ENCODE results near the gene ITPKC.

DNA sequence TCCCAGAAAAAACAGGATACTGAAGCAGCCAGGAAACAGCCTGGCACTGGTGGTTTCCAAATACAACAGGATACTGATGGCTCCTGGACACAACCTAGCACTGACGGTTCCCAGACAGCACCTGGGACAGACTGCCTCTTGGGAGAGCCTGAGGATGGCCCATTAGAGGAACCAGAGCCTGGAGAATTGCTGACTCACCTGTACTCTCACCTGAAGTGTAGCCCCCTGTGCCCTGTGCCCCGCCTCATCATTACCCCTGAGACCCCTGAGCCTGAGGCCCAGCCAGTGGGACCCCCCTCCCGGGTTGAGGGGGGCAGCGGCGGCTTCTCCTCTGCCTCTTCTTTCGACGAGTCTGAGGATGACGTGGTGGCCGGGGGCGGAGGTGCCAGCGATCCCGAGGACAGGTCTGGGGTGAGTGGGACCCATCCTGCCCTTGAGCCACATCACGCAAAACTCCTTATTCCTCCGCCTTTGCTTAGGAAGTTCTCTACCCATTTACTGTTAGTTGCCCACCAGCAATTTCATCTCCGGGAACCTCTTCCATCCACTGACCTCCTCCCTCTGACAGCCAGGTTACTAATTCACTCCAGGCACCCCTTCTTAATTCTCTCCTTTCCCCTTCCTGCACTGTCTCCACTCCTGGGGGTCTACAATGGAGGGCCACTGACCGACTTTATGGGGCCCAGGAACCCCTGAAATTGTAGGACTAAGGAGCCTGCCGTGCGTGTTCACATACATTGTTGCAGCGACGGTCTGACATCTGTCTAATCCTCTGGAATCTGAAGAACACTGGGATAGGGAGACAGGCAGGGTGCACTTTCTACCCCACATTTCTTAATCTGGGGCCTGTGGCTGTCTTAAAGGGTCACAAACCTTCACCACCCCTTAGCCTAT is 1.2 kb downstream of the ITPKC start:
- no peak for TF ChIP-seq EZH2phosphoT487 (IDR thresholded peaks at IDR 0.05; ENCODE audit: borderline replicate concordance, low read depth, low read length)
- TF ChIP-seq, protein P1, sequence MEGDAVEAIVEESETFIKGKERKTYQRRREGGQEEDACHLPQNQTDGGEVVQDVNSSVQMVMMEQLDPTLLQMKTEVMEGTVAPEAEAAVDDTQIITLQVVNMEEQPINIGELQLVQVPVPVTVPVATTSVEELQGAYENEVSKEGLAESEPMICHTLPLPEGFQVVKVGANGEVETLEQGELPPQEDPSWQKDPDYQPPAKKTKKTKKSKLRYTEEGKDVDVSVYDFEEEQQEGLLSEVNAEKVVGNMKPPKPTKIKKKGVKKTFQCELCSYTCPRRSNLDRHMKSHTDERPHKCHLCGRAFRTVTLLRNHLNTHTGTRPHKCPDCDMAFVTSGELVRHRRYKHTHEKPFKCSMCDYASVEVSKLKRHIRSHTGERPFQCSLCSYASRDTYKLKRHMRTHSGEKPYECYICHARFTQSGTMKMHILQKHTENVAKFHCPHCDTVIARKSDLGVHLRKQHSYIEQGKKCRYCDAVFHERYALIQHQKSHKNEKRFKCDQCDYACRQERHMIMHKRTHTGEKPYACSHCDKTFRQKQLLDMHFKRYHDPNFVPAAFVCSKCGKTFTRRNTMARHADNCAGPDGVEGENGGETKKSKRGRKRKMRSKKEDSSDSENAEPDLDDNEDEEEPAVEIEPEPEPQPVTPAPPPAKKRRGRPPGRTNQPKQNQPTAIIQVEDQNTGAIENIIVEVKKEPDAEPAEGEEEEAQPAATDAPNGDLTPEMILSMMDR (conservative IDR thresholded peaks at IDR 0.05; ENCODE audit: low read length) = no peak
